OCI-LY3 (cell line): Measurements from ENCODE around the gene MAP6.

Source experiments
- EZH2phosphoT487 ChIP-seq: fragments of 200-600 bp; shearing (Covaris generic); IDR thresholded peaks from 2 replicates; pipeline ENCODE4 v1.6.1; 2018; ENCODE audit warnings: antibody characterized with exemption, mixed run types, low read depth
- TF ChIP-seq, protein P1 (sequence below): fragments of 200-600, 300-600 bp; sonication (generic); IDR thresholded peaks from 2 replicates; pipeline ENCODE4 v1.5.1; 2014; ENCODE audit warnings: antibody characterized with exemption, low read length, low read depth

DNA sequence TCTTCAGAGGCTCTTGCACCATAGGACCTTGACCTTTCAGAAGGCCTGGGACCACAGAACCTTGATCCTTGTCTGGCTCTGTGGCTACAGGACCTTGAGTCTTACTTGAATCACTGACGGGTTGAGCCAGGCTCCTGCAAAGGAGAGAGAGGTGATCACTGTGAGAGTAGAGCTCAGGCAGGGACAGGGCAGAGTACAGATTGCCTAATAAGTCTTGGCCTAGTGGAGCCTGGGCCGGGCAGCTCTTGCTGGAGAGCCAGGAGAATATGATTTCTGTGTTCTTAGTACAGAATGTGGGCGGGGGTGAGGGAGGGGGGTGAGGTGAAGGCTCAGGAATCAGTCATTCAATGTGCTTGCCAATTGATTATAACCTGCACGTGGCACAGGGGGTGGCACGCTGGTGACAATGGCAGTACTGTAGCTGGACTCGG is 80.8 kb downstream of the MAP6 start:
- TF ChIP-seq, protein P1, sequence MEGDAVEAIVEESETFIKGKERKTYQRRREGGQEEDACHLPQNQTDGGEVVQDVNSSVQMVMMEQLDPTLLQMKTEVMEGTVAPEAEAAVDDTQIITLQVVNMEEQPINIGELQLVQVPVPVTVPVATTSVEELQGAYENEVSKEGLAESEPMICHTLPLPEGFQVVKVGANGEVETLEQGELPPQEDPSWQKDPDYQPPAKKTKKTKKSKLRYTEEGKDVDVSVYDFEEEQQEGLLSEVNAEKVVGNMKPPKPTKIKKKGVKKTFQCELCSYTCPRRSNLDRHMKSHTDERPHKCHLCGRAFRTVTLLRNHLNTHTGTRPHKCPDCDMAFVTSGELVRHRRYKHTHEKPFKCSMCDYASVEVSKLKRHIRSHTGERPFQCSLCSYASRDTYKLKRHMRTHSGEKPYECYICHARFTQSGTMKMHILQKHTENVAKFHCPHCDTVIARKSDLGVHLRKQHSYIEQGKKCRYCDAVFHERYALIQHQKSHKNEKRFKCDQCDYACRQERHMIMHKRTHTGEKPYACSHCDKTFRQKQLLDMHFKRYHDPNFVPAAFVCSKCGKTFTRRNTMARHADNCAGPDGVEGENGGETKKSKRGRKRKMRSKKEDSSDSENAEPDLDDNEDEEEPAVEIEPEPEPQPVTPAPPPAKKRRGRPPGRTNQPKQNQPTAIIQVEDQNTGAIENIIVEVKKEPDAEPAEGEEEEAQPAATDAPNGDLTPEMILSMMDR, result no peak
- no peak for TF ChIP-seq EZH2phosphoT487
